ENCODE results near the gene IP6K1.

The IP6K1 gene

GRCh38 chr3:49717959-49718857 lies 68.1 kb downstream of the IP6K1 start:
- no peak for DNase-seq (ENCODE audit: low read depth)
- no peak overlapping the region for H3K4me3 ChIP-seq (ENCODE audit: low read length)
- no peak for TF ChIP-seq CTCF (conservative IDR thresholded peaks at IDR 0.05; ENCODE audit: low read depth, low read length)

- no peak for DNase-seq (ENCODE audit: low read depth)
- no peak overlapping the region for H3K4me3 ChIP-seq (ENCODE audit: low read length)
- TF ChIP-seq CTCF (conservative IDR thresholded peaks at IDR 0.05; ENCODE audit: low read depth, low read length): no peak
Observed at GRCh38 chr3:49717211-49717958, 69.0 kb downstream of the IP6K1 start.

GRCh38 chr3:49716691-49717210 lies 69.6 kb downstream of the IP6K1 start:
- no peak for TF ChIP-seq CTCF (conservative IDR thresholded peaks at IDR 0.05; ENCODE audit: low read depth, low read length)
- no peak overlapping the region for H3K4me3 ChIP-seq (ENCODE audit: low read length)
- DNase-seq (ENCODE audit: low read depth): no peak

- no peak overlapping the region for H3K4me3 ChIP-seq (ENCODE audit: low read length)
- TF ChIP-seq CTCF (conservative IDR thresholded peaks at IDR 0.05; ENCODE audit: low read depth, low read length): no peak
- DNase-seq (ENCODE audit: low read depth): no peak
Observed at GRCh38 chr3:49716169-49716568, 70.2 kb downstream of the IP6K1 start.

- no peak for DNase-seq (ENCODE audit: low read depth)
- no peak overlapping the region for H3K4me3 ChIP-seq (ENCODE audit: low read length)
- no peak for TF ChIP-seq CTCF (conservative IDR thresholded peaks at IDR 0.05; ENCODE audit: low read depth, low read length)
Observed at GRCh38 chr3:49715611-49716121, 70.7 kb downstream of the IP6K1 start.

- DNase-seq (ENCODE audit: low read depth): no peak
- TF ChIP-seq CTCF (conservative IDR thresholded peaks at IDR 0.05; ENCODE audit: low read depth, low read length): no peak
- no peak overlapping the region for H3K4me3 ChIP-seq (ENCODE audit: low read length)
Observed at GRCh38 chr3:49714728-49715550, 71.4 kb downstream of the IP6K1 start.
